ENCODE measurements around the gene OFD1.

The OFD1 gene

GRCh38 chrX:13778916-13779315, 44.4 kb downstream of the OFD1 start:
- no peak for DNase-seq
- Mint-ChIP-seq H3K27ac (no peak overlapping the region), H3K9me3 (no peaks in the 10 kb centered on the region), H3K4me1 (no peaks in the 10 kb centered on the region), H3K36me3 (peaks cover 13% of the 10 kb centered on the region), H3K4me3 (no peak overlapping the region), H3K27me3 (no peaks in the 10 kb centered on the region)
- CTCF ChIA-PET: no interaction called here

- Mint-ChIP-seq H3K27ac (no peak overlapping the region), H3K27me3 (no peaks in the 10 kb centered on the region), H3K4me1 (no peaks in the 10 kb centered on the region), H3K4me3 (no peak overlapping the region), H3K9me3 (no peaks in the 10 kb centered on the region), H3K36me3 (peaks cover 2% of the 10 kb centered on the region)
- no peak for DNase-seq
- CTCF ChIA-PET: no interaction called here
These were observed 46.4 kb downstream of the OFD1 start for GRCh38 chrX:13780868-13781427.

DNA sequence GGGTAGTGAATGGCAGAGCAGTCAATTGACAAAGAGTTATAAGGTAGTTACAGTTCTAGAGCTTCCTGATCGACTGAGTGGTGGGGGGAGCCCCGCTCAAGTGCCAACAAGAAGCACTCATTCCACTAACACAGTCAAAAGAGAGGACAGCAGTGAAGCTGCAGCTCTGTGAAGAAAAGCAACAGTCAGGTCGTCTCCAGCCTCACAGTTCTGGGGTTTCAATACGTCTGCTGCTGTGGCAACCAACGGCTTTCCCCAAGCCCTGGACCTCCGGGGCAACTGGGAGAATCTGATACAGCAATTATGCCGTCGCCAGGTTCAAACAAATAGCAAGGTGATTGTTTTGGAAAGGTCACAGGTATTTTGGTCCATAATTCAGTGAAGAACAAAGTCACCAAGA, 51.5 kb downstream of the OFD1 start:
- H3K4me3 Mint-ChIP-seq: no peak overlapping the region
- H3K4me1 Mint-ChIP-seq: no peaks in the 10 kb centered on the region
- CTCF ChIA-PET: no interaction called here
- H3K27ac Mint-ChIP-seq: no peak overlapping the region
- H3K36me3 Mint-ChIP-seq: no peaks in the 10 kb centered on the region
- H3K9me3 Mint-ChIP-seq: no peaks in the 10 kb centered on the region
- DNase-seq: no peak
- H3K27me3 Mint-ChIP-seq: no peaks in the 10 kb centered on the region

DNA sequence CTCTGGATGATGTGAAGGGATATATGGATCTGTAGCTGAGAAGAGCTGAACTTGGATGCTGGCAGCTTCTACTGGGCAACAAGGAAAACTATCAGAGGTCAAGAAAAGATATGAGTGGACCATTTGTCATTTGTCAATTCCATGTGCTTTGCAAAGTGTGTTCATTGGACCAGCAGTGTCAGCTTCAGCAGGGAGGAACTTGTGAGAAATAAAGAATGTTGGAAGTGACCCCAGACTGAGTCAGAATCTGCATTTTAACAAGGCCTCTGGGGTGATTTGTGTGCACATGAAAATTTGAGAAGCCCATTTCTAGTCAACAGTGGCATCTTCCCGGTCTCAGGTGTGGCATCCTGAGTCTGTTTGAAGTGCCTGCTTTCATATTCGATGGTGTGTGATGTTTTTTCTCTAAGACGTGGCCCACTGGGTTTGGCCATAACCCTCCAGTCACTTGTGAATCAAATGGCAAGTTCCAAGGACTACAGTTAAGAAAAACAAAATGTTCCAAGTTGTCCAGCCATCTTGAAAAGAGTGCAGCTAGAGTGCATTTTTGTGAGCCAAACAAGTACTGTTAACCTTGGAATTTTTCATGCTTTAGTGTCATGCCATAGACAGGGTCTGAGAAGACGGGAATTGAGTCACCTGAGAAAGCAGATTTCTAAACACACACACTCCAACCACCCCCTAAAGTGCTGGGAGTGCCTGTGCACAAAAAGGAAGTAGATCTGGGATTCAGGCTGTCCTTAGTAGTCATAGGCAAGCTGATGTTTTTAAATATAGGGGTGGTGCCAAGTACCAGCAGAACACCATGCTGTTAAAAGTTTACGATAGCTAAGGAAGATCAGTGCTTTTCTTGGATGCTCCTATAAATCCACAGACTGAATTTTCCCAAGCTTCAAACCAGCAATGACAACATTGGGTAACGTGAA, 55.9 kb downstream of the OFD1 start:
- Mint-ChIP-seq H3K36me3 (no peaks in the 10 kb centered on the region), H3K9me3 (no peaks in the 10 kb centered on the region), H3K4me1 (no peaks in the 10 kb centered on the region), H3K27me3 (peaks cover 4% of the 10 kb centered on the region), H3K27ac (no peak overlapping the region), H3K4me3 (no peak overlapping the region)
- CTCF ChIA-PET: interaction anchor here (0.6 kb wide), 1 partner anchor 687 kb away, joined by 3 read pairs; no protein-coding TSS in a partner anchor
- no peak for DNase-seq

GRCh38 chrX:13791145-13791544, 56.6 kb downstream of the OFD1 start:
- Mint-ChIP-seq H3K4me1 (no peaks in the 10 kb centered on the region), H3K36me3 (no peaks in the 10 kb centered on the region), H3K27me3 (peaks cover 4% of the 10 kb centered on the region), H3K9me3 (no peaks in the 10 kb centered on the region), H3K4me3 (no peak overlapping the region), H3K27ac (no peak overlapping the region)
- CTCF ChIA-PET: interaction anchor here (0.6 kb wide), 1 partner anchor 687 kb away, joined by 3 read pairs; no protein-coding TSS in a partner anchor
- DNase-seq: no peak

GRCh38 chrX:13791559-13791958, 57.0 kb downstream of the OFD1 start:
- Mint-ChIP-seq H3K27me3 (peaks cover 4% of the 10 kb centered on the region), H3K36me3 (no peaks in the 10 kb centered on the region), H3K27ac (no peak overlapping the region), H3K4me1 (no peaks in the 10 kb centered on the region), H3K4me3 (no peak overlapping the region), H3K9me3 (no peaks in the 10 kb centered on the region)
- DNase-seq: no peak
- CTCF ChIA-PET: no interaction called here

DNA sequence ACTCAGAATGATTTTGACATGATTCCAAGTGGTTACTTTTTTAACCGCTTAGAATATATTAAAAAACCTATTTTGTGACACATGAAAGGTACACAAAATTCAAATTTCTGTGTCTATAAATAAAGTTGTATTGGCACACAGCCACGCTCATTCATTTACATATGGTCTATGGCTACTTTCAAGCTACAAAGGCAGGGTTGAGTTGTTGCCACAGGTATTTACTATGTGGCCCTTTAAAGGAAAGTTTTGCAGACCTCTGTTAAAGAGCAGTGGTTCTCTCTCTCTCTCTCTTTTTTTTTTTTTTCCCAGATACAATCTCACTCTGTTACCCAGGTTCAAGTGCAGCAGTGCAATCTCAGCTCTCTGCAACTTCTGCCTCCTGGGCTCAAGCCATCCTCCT, 59.3 kb downstream of the OFD1 start:
- Mint-ChIP-seq H3K9me3 (no peaks in the 10 kb centered on the region), H3K4me3 (no peak overlapping the region), H3K4me1 (no peaks in the 10 kb centered on the region), H3K27me3 (peaks cover 4% of the 10 kb centered on the region), H3K27ac (no peak overlapping the region), H3K36me3 (no peaks in the 10 kb centered on the region)
- no peak for DNase-seq
- CTCF ChIA-PET: no interaction called here

- Mint-ChIP-seq H3K36me3 (no peaks in the 10 kb centered on the region), H3K27ac (no peak overlapping the region), H3K4me1 (no peaks in the 10 kb centered on the region), H3K9me3 (no peaks in the 10 kb centered on the region), H3K27me3 (peaks cover 4% of the 10 kb centered on the region), H3K4me3 (no peak overlapping the region)
- CTCF ChIA-PET: no interaction called here
- DNase-seq: no peak
These were observed 59.9 kb downstream of the OFD1 start for GRCh38 chrX:13794417-13794816.

DNA sequence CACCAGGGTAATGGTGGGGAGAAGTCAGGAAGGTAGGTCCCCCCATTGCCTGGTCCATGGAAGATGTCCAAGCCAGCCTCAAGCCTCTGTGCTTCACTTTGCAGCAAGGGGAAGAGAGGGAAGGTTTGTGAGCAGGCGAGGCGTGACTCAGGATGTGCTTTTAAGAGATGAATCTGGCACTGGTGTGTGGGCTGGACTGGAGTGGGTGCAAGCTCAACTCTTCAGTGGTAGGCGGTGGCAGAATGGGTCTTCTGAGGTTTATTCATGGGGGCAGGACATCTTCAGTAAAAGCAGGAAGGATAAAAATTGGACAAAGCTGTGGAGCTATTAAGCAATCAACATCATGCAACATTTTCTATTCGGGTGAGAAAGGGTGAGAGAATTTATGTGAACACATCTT, 63.0 kb downstream of the OFD1 start:
- CTCF ChIA-PET: no interaction called here
- DNase-seq: no peak

DNA sequence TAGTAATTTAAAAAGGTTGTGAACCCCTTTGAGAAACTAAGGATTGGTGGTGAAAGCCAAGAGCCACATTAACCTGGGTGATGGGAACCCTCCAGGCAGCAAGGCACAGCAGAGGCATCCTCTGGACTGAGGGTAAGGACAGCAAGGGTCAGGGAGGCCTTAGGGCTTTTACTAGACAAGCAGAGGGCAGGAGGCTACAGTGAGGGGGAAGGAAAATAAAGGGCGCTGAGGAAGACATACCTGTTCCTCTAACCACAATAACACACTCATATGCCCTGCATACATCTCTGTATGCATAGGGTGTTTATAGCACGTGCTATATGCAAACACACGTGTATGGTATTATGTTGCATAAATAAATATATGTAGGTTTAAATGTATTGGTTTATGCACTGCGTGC, 63.6 kb downstream of the OFD1 start:
- no peak for DNase-seq
- Mint-ChIP-seq H3K27ac (no peak overlapping the region), H3K9me3 (no peaks in the 10 kb centered on the region), H3K4me1 (no peaks in the 10 kb centered on the region), H3K36me3 (no peaks in the 10 kb centered on the region), H3K4me3 (no peak overlapping the region), H3K27me3 (peaks cover 4% of the 10 kb centered on the region)
- CTCF ChIA-PET: no interaction called here

More for the DNA sequence above, 63.0 kb downstream of the OFD1 start:
- Mint-ChIP-seq H3K27me3 (peaks cover 4% of the 10 kb centered on the region), H3K36me3 (no peaks in the 10 kb centered on the region), H3K27ac (no peak overlapping the region), H3K9me3 (no peaks in the 10 kb centered on the region), H3K4me3 (no peak overlapping the region), H3K4me1 (no peaks in the 10 kb centered on the region)

GRCh38 chrX:13803116-13803515, 68.6 kb downstream of the OFD1 start:
- Mint-ChIP-seq H3K27me3 (no peaks in the 10 kb centered on the region), H3K27ac (no peak overlapping the region), H3K4me1 (no peaks in the 10 kb centered on the region), H3K4me3 (no peak overlapping the region), H3K9me3 (no peaks in the 10 kb centered on the region), H3K36me3 (no peaks in the 10 kb centered on the region)
- CTCF ChIA-PET: no interaction called here
- no peak for DNase-seq

DNA sequence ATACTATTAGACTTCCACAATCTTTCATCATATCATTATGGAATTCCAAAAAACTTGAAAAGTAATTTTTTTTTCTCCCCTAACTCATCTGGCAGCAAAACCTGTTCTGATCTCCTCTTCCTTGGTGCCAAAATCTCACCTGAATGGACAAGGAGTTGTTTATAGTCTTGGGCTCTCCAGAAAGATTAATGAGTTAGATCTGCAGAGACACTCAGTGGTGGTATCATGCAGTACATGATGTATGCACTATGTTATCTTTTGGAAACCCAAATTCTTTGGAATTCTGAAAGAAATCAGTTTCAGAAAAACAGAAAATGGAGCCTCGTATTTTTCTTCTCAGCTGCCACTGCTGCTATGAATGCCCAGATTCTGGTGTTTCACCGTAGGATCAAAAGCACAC, 70.7 kb downstream of the OFD1 start:
- no peak overlapping the region for H3K4me3 Mint-ChIP-seq
- CTCF ChIA-PET: no interaction called here
- no peak for DNase-seq
- no peaks in the 10 kb centered on the region for H3K36me3 Mint-ChIP-seq
- no peaks in the 10 kb centered on the region for H3K27me3 Mint-ChIP-seq
- no peaks in the 10 kb centered on the region for H3K4me1 Mint-ChIP-seq
- no peaks in the 10 kb centered on the region for H3K9me3 Mint-ChIP-seq
- no peak overlapping the region for H3K27ac Mint-ChIP-seq

DNA sequence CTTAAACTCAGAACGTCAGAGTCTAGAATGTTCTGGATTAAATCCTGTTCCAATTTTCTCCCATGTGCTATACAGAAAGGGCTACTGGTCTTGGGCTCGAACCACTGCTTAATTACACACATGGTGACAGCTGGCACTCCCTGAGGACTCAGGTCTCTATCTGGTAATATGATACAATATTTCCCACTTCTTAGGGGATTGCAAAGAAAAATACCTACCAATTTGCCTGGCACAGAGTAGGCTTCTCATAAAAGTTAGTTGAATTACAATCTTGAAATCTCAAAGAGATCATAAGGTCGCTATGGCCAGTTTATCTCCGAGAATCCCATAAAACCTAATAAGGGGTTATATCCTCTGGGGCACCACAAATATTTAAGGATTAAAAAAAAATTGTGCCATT, 73.7 kb downstream of the OFD1 start:
- no peaks in the 10 kb centered on the region for H3K4me1 Mint-ChIP-seq
- H3K4me3 Mint-ChIP-seq: no peak overlapping the region
- H3K27ac Mint-ChIP-seq: no peak overlapping the region
- H3K9me3 Mint-ChIP-seq: no peaks in the 10 kb centered on the region
- no peak for DNase-seq
- no peaks in the 10 kb centered on the region for H3K27me3 Mint-ChIP-seq
- no peaks in the 10 kb centered on the region for H3K36me3 Mint-ChIP-seq
- CTCF ChIA-PET: no interaction called here

DNA sequence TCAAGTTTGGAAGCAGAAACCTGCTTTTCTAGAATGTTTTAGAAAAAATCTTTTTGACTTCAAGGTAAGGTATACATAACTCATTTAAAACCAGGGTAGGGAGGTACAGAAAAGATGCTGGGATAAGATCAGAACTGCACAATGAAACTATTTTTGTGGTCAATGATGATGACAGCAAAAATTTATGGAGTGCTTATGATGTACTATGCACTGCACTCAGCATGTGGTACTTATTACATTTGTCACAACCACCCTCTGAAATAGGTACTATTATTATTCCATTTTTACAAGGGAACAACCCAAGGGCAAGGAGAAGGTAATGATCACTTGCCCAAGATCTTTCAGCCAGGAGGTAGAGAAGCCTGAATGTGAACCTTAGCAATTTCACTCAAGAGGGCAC, 74.3 kb downstream of the OFD1 start:
- no peak overlapping the region for H3K4me3 Mint-ChIP-seq
- H3K27me3 Mint-ChIP-seq: no peaks in the 10 kb centered on the region
- no peaks in the 10 kb centered on the region for H3K9me3 Mint-ChIP-seq
- H3K36me3 Mint-ChIP-seq: no peaks in the 10 kb centered on the region
- H3K27ac Mint-ChIP-seq: no peak overlapping the region
- CTCF ChIA-PET: no interaction called here
- H3K4me1 Mint-ChIP-seq: no peaks in the 10 kb centered on the region
- DNase-seq: no peak

DNA sequence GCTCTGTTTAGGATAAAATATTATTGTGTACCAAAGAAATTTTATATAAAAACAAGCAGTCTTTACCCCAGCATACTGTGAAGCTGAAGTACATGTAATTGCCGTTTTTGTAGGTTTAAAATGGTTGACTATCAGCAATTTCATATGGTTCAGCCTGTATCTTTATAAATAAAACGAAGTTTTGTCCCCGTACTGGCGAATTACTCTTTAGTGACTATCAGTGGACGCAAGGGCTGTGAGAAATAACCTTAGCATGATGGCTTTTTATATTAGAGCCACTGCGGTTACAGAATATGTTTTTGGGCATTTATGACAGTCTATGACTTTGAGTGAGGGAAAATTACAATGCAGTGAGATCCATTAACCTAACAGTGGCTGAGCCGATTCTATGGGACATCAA, 81.1 kb downstream of the OFD1 start:
- H3K36me3 Mint-ChIP-seq: no peaks in the 10 kb centered on the region
- H3K4me3 Mint-ChIP-seq: no peak overlapping the region
- DNase-seq: no peak
- H3K27ac Mint-ChIP-seq: no peak overlapping the region
- CTCF ChIA-PET: no interaction called here
- H3K4me1 Mint-ChIP-seq: no peaks in the 10 kb centered on the region
- no peaks in the 10 kb centered on the region for H3K9me3 Mint-ChIP-seq
- peaks cover 8% of the 10 kb centered on the region for H3K27me3 Mint-ChIP-seq
